Stimulated activated CD8-positive, alpha-beta memory T cell treated with anti-CD3 and anti-CD28 coated beads, Interleukin-12 subunit alpha, Interleukin-12 subunit beta, amount 100 ng/mL, for 24 hours (primary cell): ENCODE results near the gene DHH.

Source experiments
- DNase-seq: peaks from one replicate; pipeline ENCODE4 v3.0.0-alpha.2; 2020; ENCODE audit errors: extremely low read depth

DHH gene

DNA sequence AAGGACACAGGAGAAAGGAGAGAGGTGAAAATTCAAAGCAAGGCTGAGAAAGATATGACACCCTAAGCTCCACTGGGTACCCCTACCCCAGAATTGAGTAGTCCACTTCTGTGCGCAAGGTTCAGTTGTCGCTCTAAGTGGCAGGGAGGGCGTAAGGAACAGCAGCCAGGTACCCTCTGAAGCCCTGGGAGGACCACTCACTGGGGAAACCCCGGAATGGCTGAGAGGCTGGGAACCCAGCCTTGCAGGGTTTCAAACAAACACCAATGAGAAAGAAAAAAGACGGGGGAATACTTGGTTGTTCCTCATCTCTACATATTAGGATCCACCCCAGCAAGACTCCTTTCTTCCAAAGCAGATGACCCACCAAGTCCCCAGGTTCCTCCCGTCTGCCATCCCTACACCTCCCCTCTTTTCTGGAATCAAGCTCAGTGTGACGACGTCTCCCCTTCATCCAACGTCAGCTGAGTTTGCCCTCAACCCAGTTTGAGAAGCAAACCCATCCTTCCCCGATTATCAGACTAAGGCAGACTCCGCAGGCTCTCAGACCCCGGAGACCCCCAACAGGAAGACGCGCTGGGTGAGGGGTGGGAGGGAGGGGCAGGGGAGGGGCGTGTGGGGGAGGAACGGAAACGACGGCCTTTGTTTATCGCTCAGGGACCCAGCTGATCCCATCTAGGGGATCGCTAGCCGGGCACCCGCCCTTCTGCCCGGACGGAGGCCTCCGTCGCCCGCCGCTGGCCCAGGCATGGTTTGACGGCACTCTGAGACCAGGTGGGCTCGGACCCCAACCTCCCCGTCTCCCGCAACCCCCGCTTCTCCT is 15.3 kb upstream of the DHH start:
- DNase-seq = no peak

GRCh38 chr12:49108958-49109404 is 14.4 kb upstream of the DHH start:
- DNase-seq = no peak

GRCh38 chr12:49105504-49106084 is 11.0 kb upstream of the DHH start:
- no peak for DNase-seq

GRCh38 chr12:49104822-49105221 is 10.2 kb upstream of the DHH start:
- DNase-seq = no peak

DNA sequence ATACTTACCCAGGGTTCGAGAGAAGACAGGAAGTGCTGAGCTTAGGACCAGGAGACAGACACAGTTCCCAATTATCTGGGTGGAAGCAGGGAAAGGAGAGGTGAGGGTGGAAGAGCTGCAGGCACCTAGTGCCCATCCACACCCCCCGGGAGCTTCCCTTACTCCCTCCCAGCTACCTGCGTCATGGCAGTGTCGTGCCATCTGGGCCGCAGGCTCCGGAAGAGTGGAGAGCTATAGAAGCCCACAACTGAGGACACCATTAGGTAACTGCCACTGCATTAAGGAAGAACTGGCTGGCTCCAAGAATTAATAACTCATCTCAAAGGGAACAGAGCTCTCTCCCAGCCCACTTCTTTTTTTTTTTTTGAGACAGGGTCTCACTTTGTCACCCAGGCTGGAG is 5.8 kb upstream of the DHH start:
- no peak for DNase-seq

- DNase-seq = no peak
These were observed 4.1 kb upstream of the DHH start for GRCh38 chr12:49098703-49099102.

DNA sequence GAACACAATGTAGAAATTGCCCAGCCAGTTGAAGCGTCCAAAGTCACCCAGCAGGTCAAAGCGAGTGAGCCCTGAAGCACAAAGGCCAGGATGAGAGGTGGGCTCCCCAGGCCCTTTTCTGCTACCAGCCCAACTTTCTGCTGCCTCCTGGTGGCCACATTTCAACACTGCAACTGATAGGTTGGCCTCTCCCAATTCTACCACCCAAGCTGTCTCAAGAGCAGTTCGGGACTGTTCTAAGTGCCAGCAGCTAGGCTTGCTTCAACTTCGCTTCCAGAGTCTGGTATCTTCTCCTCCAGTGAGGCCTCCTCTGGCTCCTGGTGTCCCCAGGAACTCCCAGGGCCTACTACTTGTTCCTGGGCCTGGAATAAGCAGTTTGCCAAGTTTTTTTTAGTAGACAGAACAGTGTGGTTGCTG is 3.4 kb upstream of the DHH start:
- DNase-seq = no peak

GRCh38 chr12:49097381-49097780 is 2.8 kb upstream of the DHH start:
- no peak for DNase-seq

- DNase-seq = no peak
These were observed 369 bp upstream of the DHH start for GRCh38 chr12:49094975-49095365.

DNA sequence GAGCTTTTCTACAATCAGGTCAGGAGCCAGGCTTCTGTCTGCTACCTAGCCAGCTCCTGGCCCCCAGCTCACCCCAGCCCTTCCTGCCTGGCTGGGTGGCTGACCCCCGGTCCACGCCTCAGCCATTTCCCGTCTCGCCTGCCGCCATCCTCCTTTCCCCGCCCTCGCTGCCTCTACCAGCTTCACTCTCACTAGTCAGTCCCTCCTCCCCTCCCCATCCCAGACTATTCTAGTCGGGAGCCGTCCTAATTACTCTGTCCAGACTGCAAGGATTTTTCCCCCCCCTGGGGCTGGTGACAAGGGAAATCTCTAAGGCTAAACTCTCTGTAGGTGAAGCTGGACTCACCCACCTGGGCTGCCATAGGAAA is 825 bp downstream of the DHH start:
- DNase-seq = no peak

DNA sequence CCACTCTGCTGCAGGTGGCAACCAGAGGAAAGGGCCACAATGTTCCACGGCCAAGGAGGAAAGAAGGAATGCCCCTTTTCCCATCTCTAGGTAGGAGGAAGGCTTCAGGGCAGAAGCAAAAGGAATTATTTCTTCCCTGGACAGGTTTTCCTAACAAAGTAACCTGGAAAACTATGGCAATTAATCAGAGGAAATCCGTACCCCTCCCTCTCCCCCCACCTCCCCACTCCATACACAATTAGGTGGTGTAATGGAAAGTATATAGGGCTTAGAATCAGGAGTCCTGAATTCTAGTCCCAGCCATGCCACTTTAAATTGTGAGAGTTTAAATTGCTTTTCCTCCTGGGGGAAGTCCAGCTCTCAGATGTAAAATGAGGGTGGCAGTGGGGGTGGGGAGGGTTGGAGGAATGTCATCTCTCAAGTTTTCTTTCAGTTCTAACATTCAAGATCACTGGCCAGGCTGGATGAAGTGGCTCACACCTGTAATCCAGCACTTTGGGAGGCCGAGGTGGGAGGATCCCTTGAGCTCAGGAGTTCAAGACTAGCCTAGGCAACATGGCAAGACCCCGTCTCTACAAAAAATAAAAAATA is 1.7 kb downstream of the DHH start:
- DNase-seq = no peak

GRCh38 chr12:49092086-49092815 is 2.4 kb downstream of the DHH start:
- no peak for DNase-seq

GRCh38 chr12:49091836-49092085 is 2.8 kb downstream of the DHH start:
- no peak for DNase-seq

DNA sequence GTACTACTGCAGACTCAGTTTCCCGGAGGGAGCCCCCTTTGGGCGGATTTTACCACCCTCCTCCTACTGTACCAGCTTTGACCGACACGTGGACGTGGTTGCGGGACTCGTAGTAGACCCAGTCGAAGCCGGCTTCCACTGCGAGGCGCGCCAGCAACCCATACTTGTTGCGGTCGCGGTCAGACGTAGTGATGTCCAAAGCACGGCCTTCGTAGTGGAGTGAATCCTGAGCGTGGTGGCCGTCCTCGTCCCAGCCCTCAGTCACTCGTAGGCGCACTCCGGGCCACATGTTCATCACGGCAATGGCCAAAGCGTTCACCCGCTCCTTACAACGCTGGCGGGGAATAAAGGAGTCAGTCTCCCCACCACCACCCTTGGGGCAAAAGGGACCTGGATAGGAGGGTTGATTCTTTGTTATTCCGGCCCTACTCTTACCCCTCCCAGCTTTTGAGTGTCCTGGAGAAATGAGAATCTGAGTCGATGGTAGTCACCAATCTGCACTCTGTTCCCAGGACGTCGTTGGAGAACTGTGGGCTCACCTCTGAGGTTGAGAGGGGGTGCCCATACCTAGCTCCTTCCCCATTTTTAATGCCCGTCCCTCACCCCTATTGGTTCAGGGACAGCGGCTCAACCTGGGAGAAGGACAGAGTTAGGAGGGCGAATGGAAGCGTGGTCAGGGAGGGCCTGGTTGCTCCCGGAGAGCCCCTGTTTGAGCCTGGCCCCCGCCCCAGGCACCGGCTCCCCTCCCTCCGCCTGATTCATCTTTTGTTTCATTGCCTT is 3.4 kb downstream of the DHH start:
- DNase-seq = no peak

DNA sequence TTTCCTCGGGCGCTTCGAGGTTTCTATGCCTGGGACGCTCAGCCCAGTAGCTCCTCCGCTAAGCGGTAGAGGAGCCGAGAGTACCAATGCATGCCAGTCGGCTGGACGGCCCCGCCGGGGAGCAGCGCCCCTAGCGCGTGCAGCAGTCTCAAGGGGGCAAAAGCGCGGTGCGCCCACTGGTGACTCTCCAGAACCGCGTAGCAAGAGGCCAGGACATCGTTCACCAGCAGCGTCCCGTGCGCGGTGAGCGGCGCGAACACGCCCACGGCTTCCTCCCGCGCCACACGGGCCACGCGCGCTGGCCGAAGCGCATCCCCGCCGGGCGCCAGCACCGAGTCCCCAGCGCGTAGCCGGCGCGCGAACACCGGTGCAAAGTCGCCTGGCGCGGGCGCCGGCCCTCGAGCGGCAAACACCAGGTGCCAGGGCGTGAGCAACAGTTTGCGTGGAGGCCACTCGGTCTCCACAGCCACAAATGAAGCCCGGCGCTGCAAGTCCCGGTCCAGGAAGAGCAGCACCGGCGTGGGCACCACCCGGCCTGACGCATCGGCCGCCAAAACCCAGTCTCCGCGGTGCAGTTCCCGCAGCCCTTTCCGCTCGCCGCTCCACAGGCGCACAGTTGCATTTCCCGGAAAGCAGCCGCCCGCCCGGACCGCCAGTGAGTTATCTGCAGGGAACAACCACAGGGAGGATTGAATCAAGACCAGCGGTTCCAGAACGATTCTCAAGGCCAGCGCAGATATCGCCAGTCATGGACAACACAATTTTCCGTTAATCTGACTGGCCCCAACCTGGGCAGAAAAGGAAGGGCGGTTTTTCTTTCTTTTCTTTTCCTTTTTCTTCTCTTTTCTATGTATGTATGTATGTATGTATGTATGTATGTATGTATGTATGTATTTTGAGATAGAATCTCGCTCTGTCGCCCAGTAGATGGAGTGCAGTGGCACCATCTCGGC is 4.5 kb downstream of the DHH start:
- no peak for DNase-seq

GRCh38 chr12:49088932-49089330 is 5.7 kb downstream of the DHH start:
- DNase-seq = no peak

GRCh38 chr12:49088150-49088931 is 6.3 kb downstream of the DHH start:
- DNase-seq = peak; percentile 52

GRCh38 chr12:49086116-49086515 is 8.5 kb downstream of the DHH start:
- no peak for DNase-seq

DNA sequence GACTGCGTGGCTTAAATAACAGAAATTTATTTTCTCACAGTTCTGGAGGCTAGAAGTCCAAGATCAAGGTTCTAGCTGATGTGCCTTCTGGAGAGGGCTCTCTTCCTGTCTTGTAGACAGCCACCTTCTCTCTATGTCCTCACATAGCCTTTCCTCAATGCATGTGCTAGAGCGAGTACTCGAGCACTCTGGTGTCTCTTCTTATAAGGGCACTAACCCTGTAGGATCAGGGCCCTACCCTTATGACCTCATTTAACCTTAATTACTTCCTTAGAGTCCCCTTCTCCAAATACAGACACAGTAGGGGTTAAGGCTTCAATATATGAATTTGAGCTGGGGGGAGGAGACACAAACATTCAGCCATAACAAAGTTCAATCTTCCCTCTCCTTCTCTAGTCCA is 10.2 kb downstream of the DHH start:
- no peak for DNase-seq

DNA sequence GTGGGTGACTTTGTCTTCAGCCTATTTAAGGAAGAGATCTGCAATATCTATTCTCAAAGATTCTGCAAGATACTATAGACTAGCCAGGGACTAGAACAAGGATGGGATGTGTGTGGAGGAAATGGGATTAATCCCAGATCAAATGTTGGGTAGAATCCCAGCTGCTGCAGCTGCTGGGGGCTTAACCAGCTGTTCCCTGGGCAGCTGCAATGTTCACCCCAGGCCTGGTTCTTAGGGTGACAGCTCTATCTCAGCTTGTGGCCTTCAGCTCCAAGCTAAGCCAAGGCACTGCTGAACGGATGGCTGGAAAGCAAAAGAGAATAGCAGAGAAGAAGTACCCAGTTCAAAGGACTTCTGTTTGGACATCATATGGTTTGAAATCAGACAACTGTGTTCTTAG is 14.8 kb downstream of the DHH start:
- no peak for DNase-seq
